K562 (cell line): ENCODE results near the gene GLIS1. TPM values are rescaled to one million over a fixed set of nuclear protein-coding genes. Genes with fewer than 3 reads are reported as not detected.

ENCODE experiments used
- ATAC-seq: fragments of 200-7000 bp; cut with Tn5 transposase; 3 replicates; pipeline ENCODE4 v1.9.1; 2020; ENCODE audit warnings: moderate library complexity
- BruUV-seq: library from RNA; stranded (reverse); fragments of 400-500 nt; replicated peaks from 2 replicates; lab custom pipeline; 2021; lab: Mats Ljungman, UMichigan
- CTCF ChIA-PET: fragments of 300-600 bp; formaldehyde crosslinking; extraction: SDS; loops from one replicate; lab custom pipeline; 2021; ENCODE audit warnings: low intra/inter-chr PET ratio; lab: Yijun Ruan, JAX
- POLR2A ChIA-PET: fragments of 300-600, 350-650 bp; sonication (Branson Sonifier 250); formaldehyde crosslinking; extraction: SDS; loops from one replicate; lab custom pipeline; 2021; ENCODE audit warnings: antibody characterized with exemption, inconsistent platforms; lab: Yijun Ruan, JAX
- DNase-seq, 4 experiments: peaks; one replicate each; pipeline versions ENCODE4 v3.0.0 to v3.0.0-alpha.2; 2011 to 2018; ENCODE audit warnings: low spot score in 3 of 4, mixed read lengths in 3 of 4; ENCODE audit errors: extremely low read depth in 1 of 4
- FAIRE-seq: peaks from 2 replicates; lab custom pipeline; 2011; peaks lifted over from hg19 to GRCh38; lab: Jason Lieb, UNC
- H2AFZ ChIP-seq: 2 replicates; pipeline ENCODE4 v1.6.0; 2011; ENCODE audit warnings: low read depth, low read length, control low read depth, inconsistent platforms
- H3K27ac ChIP-seq: fragments of 200-600 bp; 3 replicates; pipeline ENCODE4 v1.8.0; 2011; ENCODE audit warnings: low read depth, mild to moderate bottlenecking, control low read depth, inconsistent platforms, low read length, moderate library complexity, mixed read lengths; ENCODE audit errors: extremely low read depth
- H3K27me3 ChIP-seq, 2 experiments: fragments of 300-600 bp in 1 of 2; 2 replicates in 1 of 2; 3 replicates in 1 of 2; pipeline versions ENCODE4 v1.6.0 to v1.8.0; 2011; ENCODE audit warnings: inconsistent platforms in 2 of 2, low read length in 2 of 2, mild to moderate bottlenecking in 1 of 2, mixed read lengths in 1 of 2, moderate library complexity in 1 of 2; ENCODE audit not compliant: control insufficient read depth in 2 of 2, insufficient read depth in 2 of 2
- H3K36me3 ChIP-seq: fragments of 300-600 bp; 3 replicates; pipeline ENCODE4 v1.8.0; 2011; ENCODE audit warnings: mild to moderate bottlenecking, low read length, inconsistent platforms; ENCODE audit not compliant: control insufficient read depth, insufficient read depth
- H3K4me1 ChIP-seq, 2 experiments: fragments of 200-600 bp in 1 of 2; replicated peaks in 1 of 2; 2 replicates in 1 of 2; 3 replicates in 1 of 2; pipeline versions ENCODE4 v1.5.1 to v1.8.0; 2011; ENCODE audit warnings: inconsistent platforms in 2 of 2, low read length in 2 of 2, mild to moderate bottlenecking in 1 of 2, mixed read lengths in 1 of 2, moderate library complexity in 1 of 2; ENCODE audit not compliant: control insufficient read depth in 2 of 2, insufficient read depth in 2 of 2
- H3K4me2 ChIP-seq: 2 replicates; pipeline ENCODE4 v1.6.1; 2011; ENCODE audit warnings: low read length, control low read depth, inconsistent platforms, mixed read lengths; ENCODE audit not compliant: insufficient read depth
- H3K4me3 ChIP-seq: fragments of 200-600 bp; sonication (generic), shearing (Covaris generic); 2 replicates; pipeline ENCODE4 v1.5.1; 2016; ENCODE audit warnings: control low read depth, inconsistent platforms
- H3K79me2 ChIP-seq: fragments of 200-600 bp; 3 replicates; pipeline ENCODE4 v1.8.0; 2011; ENCODE audit warnings: low read length, inconsistent platforms; ENCODE audit not compliant: control insufficient read depth, insufficient read depth
- H3K9ac ChIP-seq, 2 experiments: 2 replicates each; pipeline versions ENCODE4 v1.6.0 to v1.6.1; 2011; ENCODE audit warnings: low read depth in 2 of 2, low read length in 2 of 2, control low read depth in 1 of 2, inconsistent platforms in 1 of 2, mild to moderate bottlenecking in 1 of 2, mixed read lengths in 1 of 2; ENCODE audit not compliant: insufficient read depth in 1 of 2
- H3K9me1 ChIP-seq: one replicate; pipeline ENCODE4 v1.6.0; 2011; ENCODE audit warnings: inconsistent platforms, mild to moderate bottlenecking, low read length, moderate library complexity; ENCODE audit not compliant: control insufficient read depth, insufficient read depth
- H3K9me3 ChIP-seq: replicated peaks from 2 replicates; pipeline ENCODE4 v1.5.1; 2011; ENCODE audit warnings: low read depth, low read length, inconsistent platforms; ENCODE audit not compliant: control insufficient read depth, insufficient read depth
- H4K20me1 ChIP-seq: replicated peaks from 2 replicates; pipeline ENCODE4 v1.6.1; 2011; ENCODE audit warnings: low read length, inconsistent platforms, mixed read lengths; ENCODE audit not compliant: control insufficient read depth, insufficient read depth
- HSF4 ChIP-seq: fragments of 250-450 bp; sonication (Bioruptor Pico); IDR thresholded peaks from 2 replicates; pipeline ENCODE4 v2.1.2; 2022; ENCODE audit warnings: mild to moderate bottlenecking, moderate library complexity, borderline replicate concordance
- KLF1 ChIP-seq: fragments of 450-650 bp; IDR thresholded peaks from 2 replicates; pipeline ENCODE4 v1.6.1; 2016; ENCODE audit warnings: missing genetic modification characterization, missing compliant biosample characterization
- PCBP1 ChIP-seq: fragments of 200-400 bp; formaldehyde crosslinking; IDR thresholded peaks from 2 replicates; pipeline ENCODE4 v1.6.1; 2018; ENCODE audit warnings: mild to moderate bottlenecking, low read depth, low read length; ENCODE audit not compliant: poor library complexity, severe bottlenecking
- TAF15 ChIP-seq: fragments of 200-400 bp; formaldehyde crosslinking; IDR thresholded peaks from 2 replicates; pipeline ENCODE4 v1.6.1; 2017; ENCODE audit warnings: mild to moderate bottlenecking, low read depth, low read length, moderate library complexity
- TGIF2 ChIP-seq: sonication (generic); formaldehyde crosslinking; IDR thresholded peaks from 2 replicates; pipeline ENCODE4 v1.8.1; 2022; ENCODE audit warnings: mild to moderate bottlenecking, missing genetic modification reagents, moderate library complexity
- ZKSCAN1 ChIP-seq: fragments of 150-350 bp; IDR thresholded peaks from 2 replicates; pipeline ENCODE4 v1.6.1; 2016; ENCODE audit warnings: low read depth, low read length
- WGBS: fragments of 100-300 bp; shearing (Covaris generic); methylation state at CpG from one replicate; pipeline ENCODE4 v1.1.6; 2016; ENCODE audit warnings: low coverage, mixed read lengths; ENCODE audit not compliant: insufficient coverage; ENCODE audit errors: missing lambda C conversion rate; 5-methylcytosine and 5-hydroxymethylcytosine counted together
- in situ Hi-C: fragments of 300-500 bp; cut with MboI; formaldehyde crosslinking; loops from 4 replicates; pipeline ENCODE4 v1.15.0; 2018; ENCODE audit warnings: inconsistent platforms, mixed read lengths
- intact Hi-C: fragments of 100-400 bp; cut with micrococcal nuclease; formaldehyde crosslinking; loops from 2 replicates; pipeline ENCODE4 v1.14.2; 2022
- polyA plus RNA-seq, 8 experiments: library from polyadenylated mRNA; depleted of rRNA in 4 of 8; stranded (reverse) in 5 of 8; unstranded in 3 of 8; fragments of >200 nt; fragmentation: Nextera tagmentation in 2 of 8; fragmentation: Illumina TruSeq in 1 of 8; extraction: Ambion mirVana in 2 of 8; extraction: Trizol in 1 of 8; gene quantifications; 2 replicates each; pipeline versions ENCODE4 v1.2.1 to v1.2.3, GENCODE V29; 2011 to 2014; ENCODE audit warnings: inconsistent platforms in 1 of 8, missing spikeins in 1 of 8
- total RNA-seq, 7 experiments: library from RNA; depleted of rRNA in 6 of 7; stranded (reverse); fragments of >200 nt in 6 of 7; fragmentation: Illumina TruSeq in 2 of 7; extraction: Trizol in 2 of 7; gene quantifications; 2 replicates each; pipeline versions ENCODE4 v1.2.1 to v1.2.3, GENCODE V29; 2011 to 2021; ENCODE audit warnings: low replicate concordance in 1 of 7

Gene GLIS1
- total and polyA plus RNA-seq, 9 of the 15 experiments (the other 6 are each of a cell fraction or from before 2014, with no cell fraction given) = not detected

GRCh38 chr1:53541263-53541625 lies 197.7 kb downstream of the GLIS1 start:
- 3% methylated on average over 2 of the region's 2 CpGs for WGBS
- H3K9me3 ChIP-seq = no peaks in the 10 kb centered on the region
- H3K79me2 ChIP-seq = no peaks in the 10 kb centered on the region
- CTCF ChIA-PET = no interaction called here
- no peak overlapping the region for H3K4me3 ChIP-seq
- intact Hi-C loops = no loop called here
- H3K9ac ChIP-seq = no peak overlapping the region
- H4K20me1 ChIP-seq = peaks cover 7% of the 10 kb centered on the region
- H3K36me3 ChIP-seq = no peaks in the 10 kb centered on the region
- H3K9me1 ChIP-seq = no peaks in the 10 kb centered on the region
- H3K27ac ChIP-seq = no peak overlapping the region
- H2AFZ ChIP-seq = no peak overlapping the region
- no peaks in the 10 kb centered on the region for H3K4me1 ChIP-seq
- no peak for TF ChIP-seq TAF15
- TF ChIP-seq KLF1 (tag) = no peak
- TF ChIP-seq ZKSCAN1 = no peak
- in situ Hi-C loops = no loop called here
- FAIRE-seq = no peak
- ATAC-seq = no peak
- H3K27me3 ChIP-seq = peaks cover 19 to 86% of the 10 kb centered on the region in 2 experiments
- DNase-seq = no peak
- no peak overlapping the region for H3K4me2 ChIP-seq
- POLR2A ChIA-PET = interaction anchor here (0.6 to 1.5 kb wide), 5 partner anchors 7 to 115 kb away, joined by 3 to 4 read pairs (median 3); no protein-coding TSS in a partner anchor
- BruUV-seq = no TSS peak

DNA sequence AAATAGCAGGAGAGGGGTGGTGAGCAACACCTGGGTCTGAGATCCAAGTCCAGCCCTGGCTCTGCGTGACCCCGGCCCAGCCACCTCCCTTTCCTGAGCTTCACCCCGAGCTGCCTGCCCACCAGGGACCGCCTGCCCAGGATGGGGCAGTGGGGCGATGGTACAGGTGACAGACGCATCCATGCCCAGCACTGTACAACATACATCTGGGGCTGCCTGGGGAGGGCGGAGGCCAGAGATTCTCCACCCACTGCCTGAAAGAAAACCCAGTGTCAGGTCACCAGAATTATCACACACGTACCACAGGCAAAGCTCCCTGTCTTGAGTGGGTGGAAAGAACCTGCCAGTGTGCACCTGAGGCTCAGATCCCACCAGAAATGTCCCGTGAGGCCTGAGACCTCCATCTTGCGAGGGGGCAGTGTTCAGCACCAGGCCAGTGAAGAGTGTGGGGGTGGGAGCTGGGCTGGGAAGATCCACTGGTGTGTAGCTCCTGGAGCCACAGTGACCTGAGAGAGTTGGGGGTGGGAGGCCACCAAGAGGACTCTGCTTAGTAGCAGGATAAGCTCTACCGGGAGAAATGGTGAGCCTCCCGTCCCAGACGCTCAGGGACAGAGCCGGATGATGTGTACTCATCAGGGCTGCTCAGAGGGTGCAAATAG lies 198.2 kb downstream of the GLIS1 start:
- ChIA-PET POLR2A (interaction anchor here (0.8 to 1.1 kb wide), 2 partner anchors 27 to 115 kb away, joined by 3 to 4 read pairs; no protein-coding TSS in a partner anchor), CTCF (no interaction called here)
- Histone ChIP-seq H3K9me3 (no peaks in the 10 kb centered on the region), H3K36me3 (no peaks in the 10 kb centered on the region), H3K4me3 (no peak overlapping the region), H3K79me2 (no peaks in the 10 kb centered on the region), H3K27ac (no peak overlapping the region), H4K20me1 (peaks cover 10% of the 10 kb centered on the region), H3K4me2 (no peak overlapping the region), H3K9ac (no peak overlapping the region), H3K9me1 (no peaks in the 10 kb centered on the region), H2AFZ (no peak overlapping the region), H3K27me3 (peaks cover 20 to 83% of the 10 kb centered on the region in 2 experiments), H3K4me1 (no peaks in the 10 kb centered on the region)
- no peak for ATAC-seq
- intact Hi-C loops (no loop called here), in situ Hi-C loops (no loop called here)
- no peak for FAIRE-seq
- DNase-seq = no peak
- BruUV-seq = no TSS peak
- no peak for TF ChIP-seq HSF4
- TF ChIP-seq TGIF2 (CRISPR knock-in tag) = no peak
- TF ChIP-seq PCBP1 = no peak
- WGBS = 2% methylated on average over 14 of the region's 14 CpGs
